Endothelial cell of umbilical vein (primary cell): Measurements from ENCODE around the gene EXT2. TPM values are rescaled to one million over a fixed set of nuclear protein-coding genes. Genes with fewer than 3 reads are reported as not detected.

Experiments
- BruUV-seq: library from RNA; stranded (reverse); fragments of 400-500 nt; replicated peaks from 2 replicates; lab custom pipeline; 2021; lab: Mats Ljungman, UMichigan
- CTCF ChIA-PET: fragments of 300-600, 350-600 bp; sonication (Branson Sonifier 250); formaldehyde crosslinking; loops from one replicate; lab custom pipeline; 2021; ENCODE audit warnings: antibody characterized with exemption, inconsistent platforms; lab: Charles Lee
- POLR2A ChIA-PET: fragments of 300-600, 350-600 bp; sonication (Branson Sonifier 250); formaldehyde crosslinking; loops from one replicate; lab custom pipeline; 2021; ENCODE audit warnings: antibody characterized with exemption, inconsistent platforms; lab: Charles Lee
- DNase-seq: peaks from one replicate; pipeline ENCODE4 v3.0.0-alpha.2; 2011; ENCODE audit warnings: low read depth, low spot score
- FAIRE-seq: peaks from 2 replicates; lab custom pipeline; 2011; peaks lifted over from hg19 to GRCh38; lab: Jason Lieb, UNC
- H2AFZ ChIP-seq: 2 replicates; pipeline ENCODE4 v1.6.0; 2012; ENCODE audit warnings: low read depth, low read length, control low read depth, inconsistent platforms
- H3K27ac ChIP-seq: 2 replicates; pipeline ENCODE4 v1.5.1; 2011; ENCODE audit warnings: low read depth, mild to moderate bottlenecking, control low read depth, low read length, moderate library complexity; ENCODE audit not compliant: insufficient read depth
- H3K27me3 ChIP-seq, 2 experiments: 2 replicates each; pipeline versions ENCODE4 v1.6.0 to v1.6.1; 2011; ENCODE audit warnings: low read length in 2 of 2, mixed read lengths in 1 of 2; ENCODE audit not compliant: control insufficient read depth in 2 of 2, insufficient read depth in 2 of 2
- H3K36me3 ChIP-seq, 2 experiments: 2 replicates in 1 of 2; 3 replicates in 1 of 2; pipeline ENCODE4 v1.5.1; 2011; ENCODE audit warnings: low read length in 2 of 2, mild to moderate bottlenecking in 1 of 2, moderate library complexity in 1 of 2; ENCODE audit not compliant: control insufficient read depth in 2 of 2, insufficient read depth in 2 of 2; ENCODE audit errors: extremely low read depth in 1 of 2
- H3K4me1 ChIP-seq: 3 replicates; pipeline ENCODE4 v1.5.1; 2011; ENCODE audit warnings: mild to moderate bottlenecking, low read length; ENCODE audit not compliant: control insufficient read depth, insufficient read depth; ENCODE audit errors: extremely low read depth
- H3K4me2 ChIP-seq: 2 replicates; pipeline ENCODE4 v1.6.1; 2011; ENCODE audit warnings: low read length, control low read depth, mixed read lengths; ENCODE audit not compliant: insufficient read depth
- H3K4me3 ChIP-seq, 3 experiments: fragments of 200-600 bp in 1 of 3; sonication (generic), shearing (Covaris generic) in 1 of 3; replicated peaks in 1 of 3; 2 replicates each; pipeline ENCODE4 v1.5.1; 2011 to 2016; ENCODE audit warnings: control low read depth in 3 of 3, low read length in 3 of 3, mild to moderate bottlenecking in 2 of 3, inconsistent platforms in 1 of 3, low read depth in 1 of 3, moderate library complexity in 1 of 3; ENCODE audit not compliant: insufficient read depth in 1 of 3
- H3K79me2 ChIP-seq: 2 replicates; pipeline ENCODE4 v1.6.0; 2012; ENCODE audit warnings: low read length, inconsistent platforms; ENCODE audit not compliant: control insufficient read depth, insufficient read depth
- H3K9ac ChIP-seq: replicated peaks from 2 replicates; pipeline ENCODE3; 2011; ENCODE audit warnings: low read length, control low read depth; ENCODE audit not compliant: insufficient read depth; ENCODE audit errors: extremely low read depth
- H3K9me1 ChIP-seq: replicated peaks from 3 replicates; pipeline ENCODE4 v1.6.0; 2011; ENCODE audit warnings: mild to moderate bottlenecking, low read length; ENCODE audit not compliant: control insufficient read depth, insufficient read depth; ENCODE audit errors: extremely low read depth
- H3K9me3 ChIP-seq: replicated peaks from 2 replicates; pipeline ENCODE4 v1.5.1; 2012; ENCODE audit warnings: low read length, inconsistent platforms; ENCODE audit not compliant: control insufficient read depth, insufficient read depth
- H4K20me1 ChIP-seq: replicated peaks from 2 replicates; pipeline ENCODE3; 2011; ENCODE audit warnings: mild to moderate bottlenecking, low read length; ENCODE audit not compliant: control insufficient read depth, insufficient read depth; ENCODE audit errors: extremely low read depth
- CTCF ChIP-seq, 2 donors: IDR thresholded peaks; 1 replicate in 1 of 2; 2 replicates in 1 of 2; pipeline ENCODE4 v1.5.1; 2011; ENCODE audit warnings: low read length in 2 of 2, mild to moderate bottlenecking in 2 of 2, moderate library complexity in 2 of 2, control low read depth in 1 of 2, inconsistent platforms in 1 of 2, low read depth in 1 of 2; ENCODE audit not compliant: insufficient read depth in 1 of 2; ENCODE audit errors: extremely low read depth in 1 of 2
- EZH2 ChIP-seq: IDR thresholded peaks from 2 replicates; pipeline ENCODE4 v1.6.1; 2012; ENCODE audit warnings: borderline replicate concordance, low read depth, mild to moderate bottlenecking, moderate library complexity, low read length, inconsistent platforms; ENCODE audit not compliant: severe bottlenecking
- FOS ChIP-seq: IDR thresholded peaks from 2 replicates; pipeline ENCODE4 v1.6.1; 2011; ENCODE audit warnings: mild to moderate bottlenecking, low read length, moderate library complexity, borderline replicate concordance; ENCODE audit not compliant: insufficient read depth
- MAX ChIP-seq: IDR thresholded peaks from 2 replicates; pipeline ENCODE4 v1.6.1; 2011; ENCODE audit not compliant: insufficient read depth, insufficient read length
- POLR2A ChIP-seq: IDR thresholded peaks from 2 replicates; pipeline ENCODE4 v1.6.1; 2012; ENCODE audit warnings: low read depth, mild to moderate bottlenecking, control low read depth, low read length
- POLR2AphosphoS5 ChIP-seq: IDR thresholded peaks from 2 replicates; pipeline ENCODE4 v1.6.1; 2012; ENCODE audit warnings: low read depth, mild to moderate bottlenecking, control low read depth, low read length, moderate library complexity; ENCODE audit not compliant: insufficient read depth
- dilution Hi-C: fragments of 300-500 bp; cut with MboI; formaldehyde crosslinking; loops from one replicate; pipeline ENCODE4 v1.15.0; 2019; ENCODE audit warnings: low sequenced_read_pairs; ENCODE audit not compliant: extremely low pct_ligation_motif_present
- intact Hi-C: fragments of 100-400 bp; cut with micrococcal nuclease; formaldehyde crosslinking; loops from one replicate; pipeline ENCODE4 v1.10.0; 2022
- polyA plus RNA-seq, 4 experiments: library from polyadenylated mRNA; depleted of rRNA in 3 of 4; stranded (reverse) in 3 of 4; unstranded in 1 of 4; fragments of >200 nt; gene quantifications; 2 replicates each; pipeline versions ENCODE4 v1.2.1 to v1.2.3, GENCODE V29; 2011 to 2012; ENCODE audit warnings: missing spikeins in 1 of 4
- total RNA-seq: library from RNA; stranded (reverse); gene quantifications from 2 replicates; pipeline ENCODE4 v1.2.3, GENCODE V29; 2021

Gene EXT2
- total and polyA plus RNA-seq, 2 donors (not counting 3 experiments of a cell fraction or from before 2014, with no cell fraction given), result 50.9 to 60.3 TPM

GRCh38 chr11:44127130-44127529, 31.7 kb downstream of the EXT2 start:
- peaks cover 0 to 6% of the 10 kb centered on the region in 2 experiments for H3K36me3 ChIP-seq
- TF ChIP-seq EZH2, result no peak
- no peak for TF ChIP-seq POLR2A
- TF ChIP-seq POLR2AphosphoS5, result no peak
- no peak for TF ChIP-seq MAX
- no peak for TF ChIP-seq CTCF (IDR thresholded peaks at IDR 0.05; ENCODE audit: extremely low read depth in 1 of 2, insufficient read depth in 1 of 2, low read depth in 1 of 2, low read length in 2 of 2)
- H3K4me2 ChIP-seq, result no peak overlapping the region
- H3K4me3 ChIP-seq, result no peak overlapping the region
- FAIRE-seq, result no peak
- no peaks in the 10 kb centered on the region for H3K9me3 ChIP-seq
- no peak for DNase-seq
- ChIA-PET CTCF (interaction anchor here (2.2 kb wide), 1 partner anchor 32 kb away, joined by 11 read pairs; the partner anchor contains the start of gene EXT2), POLR2A (no interaction called here)
- dilution Hi-C loops, result no loop called here
- no TSS peak for BruUV-seq
- H3K27ac ChIP-seq, result no peak overlapping the region
- H3K79me2 ChIP-seq, result no peaks in the 10 kb centered on the region
- H3K9me1 ChIP-seq, result no peaks in the 10 kb centered on the region
- no peak overlapping the region for H3K9ac ChIP-seq
- H3K27me3 ChIP-seq, result no peaks in the 10 kb centered on the region
- peaks cover 5% of the 10 kb centered on the region for H3K4me1 ChIP-seq
- intact Hi-C loops, result no loop called here
- H4K20me1 ChIP-seq, result no peaks in the 10 kb centered on the region
- no peak overlapping the region for H2AFZ ChIP-seq

- no peak overlapping the region for H2AFZ ChIP-seq
- CTCF ChIA-PET, result no interaction called here
- no peak for TF ChIP-seq FOS
- intact Hi-C loops (no loop called here), dilution Hi-C loops (no loop called here)
- H3K4me1 ChIP-seq, result peaks cover 5% of the 10 kb centered on the region
- no peak overlapping the region for H3K9ac ChIP-seq
- no peak overlapping the region for H3K4me3 ChIP-seq
- H3K9me3 ChIP-seq, result no peaks in the 10 kb centered on the region
- H3K27ac ChIP-seq, result no peak overlapping the region
- no peaks in the 10 kb centered on the region for H4K20me1 ChIP-seq
- BruUV-seq, result no TSS peak
- FAIRE-seq (no peak), DNase-seq (no peak)
- H3K4me2 ChIP-seq, result no peak overlapping the region
- POLR2A ChIA-PET, result no interaction called here
- no peaks in the 10 kb centered on the region for H3K9me1 ChIP-seq
- H3K36me3 ChIP-seq, result peaks cover 0 to 6% of the 10 kb centered on the region in 2 experiments
- H3K79me2 ChIP-seq, result no peaks in the 10 kb centered on the region
- H3K27me3 ChIP-seq, result no peaks in the 10 kb centered on the region
These were observed 33.3 kb downstream of the EXT2 start for GRCh38 chr11:44128729-44129128.
